Measurements from ENCODE around the gene JDP2. TPM values are rescaled to one million over a fixed set of nuclear protein-coding genes. Genes with fewer than 3 reads are reported as not detected.

JDP2 gene
- total RNA-seq, 1 experiment from 2014 or later: 22.8 TPM

- H3K36me3 Mint-ChIP-seq (ENCODE audit: insufficient read depth in 1 of 3, low read depth in 3 of 3): peaks cover 0 to under 1% (median 0%) of the 10 kb centered on the region in 3 experiments; a peak in 3 of 7 replicates
- H4K8ac ChIP-seq (replicated peaks; ENCODE audit: insufficient read length, low read depth, low read length): no peak overlapping the region
Observed at GRCh38 chr14:75418850-75419768, 8.7 kb upstream of the JDP2 start.

More at GRCh38 chr14:75418850-75419768, 8.7 kb upstream of the JDP2 start:
- Histone ChIP-seq H3K56ac (ENCODE audit: insufficient read length, low read depth, low read length) (no peak overlapping the region), H3K4me2 (ENCODE audit: insufficient read depth, insufficient read length, low read length) (peak overlapping the region; percentile 35), H3K4ac (ENCODE audit: low read depth, low read length) (no peak overlapping the region), H2AFZ (ENCODE audit: low read length) (no peak overlapping the region), H3K27ac (ENCODE audit: insufficient read length, low read depth, low read length) (no peak overlapping the region), H3K4me1 (ENCODE audit: insufficient read depth, low read length) (0 out of 2 replicates have a peak, but pooled peaks cover 3% of the 10 kb centered on the region), H3K79me2 (ENCODE audit: insufficient read depth, low read length) (no peaks in the 10 kb centered on the region), H3K9ac (ENCODE audit: extremely low read depth, insufficient read length, low read length) (no peak overlapping the region), H2BK5ac (ENCODE audit: insufficient read length, low read length) (no peak overlapping the region), H3K79me1 (ENCODE audit: insufficient read depth, low read depth, low read length, poor library complexity, severe bottlenecking) (no peaks in the 10 kb centered on the region), H2BK15ac (ENCODE audit: low read depth, low read length) (no peak overlapping the region), H3K9me3 (ENCODE audit: control insufficient read depth, low read depth, low read length) (no peaks in the 10 kb centered on the region), H2BK120ac (ENCODE audit: low read depth, low read length, poor library complexity, severe bottlenecking) (no peak overlapping the region), H4K91ac (ENCODE audit: insufficient read length, low read depth, low read length) (no peak overlapping the region), H2BK12ac (ENCODE audit: insufficient read length, low read depth, low read length) (no peak overlapping the region), H2AK5ac (ENCODE audit: insufficient read length, low read length) (no peak overlapping the region), H3K23ac (ENCODE audit: insufficient read length, low read depth, low read length) (no peak overlapping the region), H3K18ac (ENCODE audit: insufficient read length, low read depth, low read length) (no peak overlapping the region), H3K14ac (ENCODE audit: insufficient read depth, low read length) (no peak overlapping the region), H4K20me1 (ENCODE audit: control insufficient read depth, insufficient read depth, insufficient read length) (no peaks in the 10 kb centered on the region), H4K5ac (ENCODE audit: insufficient read length, low read depth, low read length) (no peak overlapping the region), H3K23me2 (ENCODE audit: insufficient read length, low read depth, low read length, poor library complexity, severe bottlenecking) (peaks cover 4% of the 10 kb centered on the region), H3K27me3 (ENCODE audit: insufficient read depth, low read length) (no peaks in the 10 kb centered on the region), H2BK20ac (ENCODE audit: low read depth, low read length, poor library complexity, severe bottlenecking) (no peak overlapping the region), H3T11ph (ENCODE audit: low read length) (no peak overlapping the region)
- H3K9me3 Mint-ChIP-seq: peaks cover 3% of the 10 kb centered on the region in 2 experiments; a peak in 4 of 5 replicates
- H3K4me3 Mint-ChIP-seq: peak overlapping the region; percentile 58 to 74
- peaks cover 25 to 29% of the 10 kb centered on the region in 2 experiments for H3K4me1 Mint-ChIP-seq
- peak overlapping the region in 1 of 3 experiments; percentile 71; a peak in 2 of 7 replicates for H3K27ac Mint-ChIP-seq
- WGBS (ENCODE audit: extremely low coverage, insufficient read length, low lambda C conversion rate): no CpG with 5 or more reads among the region's 16 CpGs
- TF ChIP-seq CTCF (conservative IDR thresholded peaks at IDR 0.05): no peak
- peak; percentile 92 for DNase-seq
- peaks cover 6% of the 10 kb centered on the region for H3K27me3 Mint-ChIP-seq (ENCODE audit: low read depth)
